ENCODE data around the gene HIVEP2.

The HIVEP2 gene

GRCh38 chr6:142918339-142919042, 26.5 kb downstream of the HIVEP2 start:
- H3K4me3 ChIP-seq (ENCODE audit: low read depth, low read length) = no peak overlapping the region

GRCh38 chr6:142916881-142917280, 28.1 kb downstream of the HIVEP2 start:
- no peak overlapping the region for H3K4me3 ChIP-seq (ENCODE audit: low read depth, low read length)

- no peak overlapping the region for H3K4me3 ChIP-seq (ENCODE audit: low read depth, low read length)
These were observed 29.9 kb downstream of the HIVEP2 start for GRCh38 chr6:142914937-142915697.

- H3K4me3 ChIP-seq (ENCODE audit: low read depth, low read length) = no peak overlapping the region
These were observed 30.6 kb downstream of the HIVEP2 start for GRCh38 chr6:142914369-142914768.

GRCh38 chr6:142913511-142914047, 31.4 kb downstream of the HIVEP2 start:
- H3K4me3 ChIP-seq (ENCODE audit: low read depth, low read length) = no peak overlapping the region

- no peak overlapping the region for H3K4me3 ChIP-seq (ENCODE audit: low read depth, low read length)
These were observed 31.9 kb downstream of the HIVEP2 start for GRCh38 chr6:142913036-142913510.

GRCh38 chr6:142912125-142912524, 32.9 kb downstream of the HIVEP2 start:
- H3K4me3 ChIP-seq (ENCODE audit: low read depth, low read length) = no peak overlapping the region

GRCh38 chr6:142911430-142911829, 33.5 kb downstream of the HIVEP2 start:
- H3K4me3 ChIP-seq (ENCODE audit: low read depth, low read length) = no peak overlapping the region

GRCh38 chr6:142909686-142910085, 35.3 kb downstream of the HIVEP2 start:
- H3K4me3 ChIP-seq (ENCODE audit: low read depth, low read length) = no peak overlapping the region

GRCh38 chr6:142908235-142908634, 36.7 kb downstream of the HIVEP2 start:
- H3K4me3 ChIP-seq (ENCODE audit: low read depth, low read length) = no peak overlapping the region

- no peak overlapping the region for H3K4me3 ChIP-seq (ENCODE audit: low read depth, low read length)
These were observed 37.4 kb downstream of the HIVEP2 start for GRCh38 chr6:142907544-142907943.

- no peak overlapping the region for H3K4me3 ChIP-seq (ENCODE audit: low read depth, low read length)
These were observed 38.0 kb downstream of the HIVEP2 start for GRCh38 chr6:142906945-142907470.

GRCh38 chr6:142903812-142904211, 41.2 kb downstream of the HIVEP2 start:
- H3K4me3 ChIP-seq (ENCODE audit: low read depth, low read length) = no peak overlapping the region

GRCh38 chr6:142902636-142903053, 42.3 kb downstream of the HIVEP2 start:
- no peak overlapping the region for H3K4me3 ChIP-seq (ENCODE audit: low read depth, low read length)

- H3K4me3 ChIP-seq (ENCODE audit: low read depth, low read length) = no peak overlapping the region
These were observed 43.4 kb downstream of the HIVEP2 start for GRCh38 chr6:142901611-142902010.

GRCh38 chr6:142900227-142900971, 44.6 kb downstream of the HIVEP2 start:
- H3K4me3 ChIP-seq (ENCODE audit: low read depth, low read length) = no peak overlapping the region

- no peak overlapping the region for H3K4me3 ChIP-seq (ENCODE audit: low read depth, low read length)
These were observed 45.8 kb downstream of the HIVEP2 start for GRCh38 chr6:142898927-142899895.

GRCh38 chr6:142897659-142898058, 47.3 kb downstream of the HIVEP2 start:
- H3K4me3 ChIP-seq (ENCODE audit: low read depth, low read length) = no peak overlapping the region

GRCh38 chr6:142896732-142897131, 48.2 kb downstream of the HIVEP2 start:
- H3K4me3 ChIP-seq (ENCODE audit: low read depth, low read length) = no peak overlapping the region

GRCh38 chr6:142893088-142893487, 51.9 kb downstream of the HIVEP2 start:
- no peak overlapping the region for H3K4me3 ChIP-seq (ENCODE audit: low read depth, low read length)
